GM23248 (cell line): ENCODE results near the gene SLC12A3.

Source experiments
- EZH2 ChIP-seq: fragments of 200-600 bp; sonication (generic); IDR thresholded peaks from 2 replicates; pipeline ENCODE4 v1.6.1; 2018; ENCODE audit warnings: antibody characterized with exemption, mild to moderate bottlenecking; ENCODE audit not compliant: insufficient read depth, poor library complexity, severe bottlenecking
- EZH2phosphoT487 ChIP-seq: fragments of 200-600 bp; sonication (generic); IDR thresholded peaks from 2 replicates; pipeline ENCODE4 v1.6.1; 2018; ENCODE audit warnings: antibody characterized with exemption, moderate library complexity, mild to moderate bottlenecking, low read depth; ENCODE audit not compliant: insufficient read depth

DNA sequence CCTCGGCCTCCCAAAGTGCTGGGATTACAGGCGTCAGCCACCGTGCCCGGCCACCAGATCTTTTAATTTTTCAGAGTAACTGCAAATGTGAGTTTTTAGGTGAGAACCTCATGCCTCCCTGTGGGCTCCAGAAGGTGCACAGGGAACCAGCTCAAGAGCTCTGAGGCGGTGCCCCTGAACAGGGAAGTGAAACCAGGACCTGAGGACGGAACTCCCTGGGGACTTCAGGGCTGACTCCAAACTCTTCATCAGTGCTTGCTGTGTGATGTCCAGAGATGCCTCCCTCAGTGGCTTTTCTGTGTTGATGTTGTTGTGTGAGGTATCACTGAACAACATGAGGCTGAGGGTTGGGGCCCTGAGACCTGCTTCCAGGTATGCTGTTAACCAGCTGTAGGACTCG lies 23.8 kb downstream of the SLC12A3 start:
- TF ChIP-seq EZH2 (no peak), EZH2phosphoT487 (no peak)
